ENCODE results near the gene ATRAID.

The ATRAID gene

DNA sequence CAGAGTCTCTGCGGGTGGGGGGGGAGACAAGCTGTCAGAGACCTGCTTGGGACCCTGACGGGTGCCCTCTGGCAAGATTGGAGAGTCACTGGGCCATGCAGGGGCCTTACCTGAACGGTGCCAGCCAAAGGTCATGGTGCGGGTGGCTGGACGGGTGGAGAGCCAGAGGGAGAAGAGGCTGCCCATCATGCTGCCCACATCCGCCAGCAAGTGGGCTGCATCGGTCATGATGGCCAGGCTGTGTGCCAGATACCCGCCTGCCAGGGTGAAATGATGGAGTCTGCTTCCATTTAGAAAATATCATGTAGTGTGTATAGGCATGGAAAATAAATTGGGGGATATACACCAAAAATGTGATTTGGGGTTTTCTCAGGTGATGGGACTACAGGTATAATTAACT is 46.2 kb downstream of the ATRAID start:
- Histone ChIP-seq H3K9me3 (replicated peaks; ENCODE audit: insufficient read depth, low read length) (no peaks in the 10 kb centered on the region), H3K4me2 (ENCODE audit: low read depth, low read length) (no peak overlapping the region), H3K27ac (ENCODE audit: low read length) (no peak overlapping the region), H3K36me3 (replicated peaks; ENCODE audit: insufficient read depth, low read length) (no peaks in the 10 kb centered on the region), H3K9ac (ENCODE audit: low read length) (no peak overlapping the region), H3K79me2 (ENCODE audit: low read length) (no peaks in the 10 kb centered on the region), H3K4me1 (ENCODE audit: low read length) (no peaks in the 10 kb centered on the region), H2AFZ (ENCODE audit: low read length) (no peak overlapping the region), H3K9me2 (replicated peaks; ENCODE audit: insufficient read depth, low read length) (no peaks in the 10 kb centered on the region), H3F3A (ENCODE audit: insufficient read depth, low read length) (no peaks in the 10 kb centered on the region), H3K4me3 (ENCODE audit: low read length) (no peak overlapping the region), H4K20me1 (ENCODE audit: insufficient read depth, low read length) (no peaks in the 10 kb centered on the region), H3K27me3 (replicated peaks; ENCODE audit: insufficient read depth, low read length) (peaks cover 61% of the 10 kb centered on the region)
- TF ChIP-seq EZH2 (optimal IDR thresholded peaks at IDR 0.05; ENCODE audit: low read depth, low read length) (no peak), EZH2phosphoT487 (IDR thresholded peaks at IDR 0.05; ENCODE audit: low read length) (no peak), CTCF (IDR thresholded peaks at IDR 0.05; ENCODE audit: low read length) (no peak)
- no peak for DNase-seq

GRCh38 chr2:27261241-27261925 is 49.5 kb downstream of the ATRAID start:
- no peaks in the 10 kb centered on the region for H3F3A ChIP-seq (ENCODE audit: insufficient read depth, low read length)
- H3K4me3 ChIP-seq (ENCODE audit: low read length): no peak overlapping the region
- H3K36me3 ChIP-seq (replicated peaks; ENCODE audit: insufficient read depth, low read length): no peaks in the 10 kb centered on the region
- H3K9me2 ChIP-seq (replicated peaks; ENCODE audit: insufficient read depth, low read length): no peaks in the 10 kb centered on the region
- H2AFZ ChIP-seq (ENCODE audit: low read length): no peak overlapping the region
- no peak for TF ChIP-seq EZH2phosphoT487 (IDR thresholded peaks at IDR 0.05; ENCODE audit: low read length)
- TF ChIP-seq EZH2 (optimal IDR thresholded peaks at IDR 0.05; ENCODE audit: low read depth, low read length): no peak
- TF ChIP-seq CTCF (IDR thresholded peaks at IDR 0.05; ENCODE audit: low read length): no peak
- no peaks in the 10 kb centered on the region for H4K20me1 ChIP-seq (ENCODE audit: insufficient read depth, low read length)
- no peak overlapping the region for H3K9ac ChIP-seq (ENCODE audit: low read length)
- H3K4me1 ChIP-seq (ENCODE audit: low read length): peaks cover 5% of the 10 kb centered on the region; the same call in 1 of the 2 replicates
- no peaks in the 10 kb centered on the region for H3K79me2 ChIP-seq (ENCODE audit: low read length)
- no peak overlapping the region for H3K4me2 ChIP-seq (ENCODE audit: low read depth, low read length)
- H3K27me3 ChIP-seq (replicated peaks; ENCODE audit: insufficient read depth, low read length): peaks cover 76% of the 10 kb centered on the region
- no peak overlapping the region for H3K27ac ChIP-seq (ENCODE audit: low read length)
- H3K9me3 ChIP-seq (replicated peaks; ENCODE audit: insufficient read depth, low read length): no peaks in the 10 kb centered on the region
- DNase-seq: no peak

- Histone ChIP-seq H3K36me3 (replicated peaks; ENCODE audit: insufficient read depth, low read length) (no peaks in the 10 kb centered on the region), H3K9ac (ENCODE audit: low read length) (no peak overlapping the region), H4K20me1 (ENCODE audit: insufficient read depth, low read length) (no peaks in the 10 kb centered on the region), H3K27me3 (replicated peaks; ENCODE audit: insufficient read depth, low read length) (peaks cover 71% of the 10 kb centered on the region), H3K4me2 (ENCODE audit: low read depth, low read length) (no peak overlapping the region), H2AFZ (ENCODE audit: low read length) (no peak overlapping the region), H3K4me1 (ENCODE audit: low read length) (peaks cover 5% of the 10 kb centered on the region; the same call in 1 of the 2 replicates), H3F3A (ENCODE audit: insufficient read depth, low read length) (no peaks in the 10 kb centered on the region), H3K4me3 (ENCODE audit: low read length) (no peak overlapping the region), H3K27ac (ENCODE audit: low read length) (no peak overlapping the region), H3K79me2 (ENCODE audit: low read length) (no peaks in the 10 kb centered on the region), H3K9me3 (replicated peaks; ENCODE audit: insufficient read depth, low read length) (no peaks in the 10 kb centered on the region), H3K9me2 (replicated peaks; ENCODE audit: insufficient read depth, low read length) (no peaks in the 10 kb centered on the region)
- no peak for DNase-seq
- no peak for TF ChIP-seq EZH2phosphoT487 (IDR thresholded peaks at IDR 0.05; ENCODE audit: low read length)
- TF ChIP-seq CTCF (IDR thresholded peaks at IDR 0.05; ENCODE audit: low read length): no peak
- TF ChIP-seq EZH2 (optimal IDR thresholded peaks at IDR 0.05; ENCODE audit: low read depth, low read length): no peak
Observed at GRCh38 chr2:27261926-27262298, 50.1 kb downstream of the ATRAID start.
